Naive thymus-derived CD4-positive, alpha-beta T cell (primary cell): ENCODE results near the gene PRDM16. TPM values are rescaled to one million over a fixed set of nuclear protein-coding genes. Genes with fewer than 3 reads are reported as not detected.

Experiments used
- ATAC-seq: fragments of 150-1000 bp; cut with Tn5 transposase; 2 replicates; pipeline ENCODE4 v1.10.0; 2021; ENCODE audit warnings: mild to moderate bottlenecking, moderate library complexity
- CTCF ChIA-PET: fragments of 350-600 bp; sonication (Branson Sonifier 250); formaldehyde crosslinking; loops from one replicate; lab custom pipeline; 2021; ENCODE audit warnings: antibody characterized with exemption; lab: Charles Lee
- POLR2A ChIA-PET: fragments of 350-600 bp; sonication (Branson Sonifier 250); formaldehyde crosslinking; loops from one replicate; lab custom pipeline; 2021; ENCODE audit warnings: antibody characterized with exemption, inconsistent platforms; lab: Charles Lee
- DNase-seq, 9 donors: peaks; one replicate each; pipeline versions ENCODE4 v3.0.0 to v3.0.0-alpha.2; 2020 to 2022; ENCODE audit warnings: mixed read lengths in 1 of 9
- H3K27ac ChIP-seq: one replicate; pipeline ENCODE4 v1.7.0; 2013; ENCODE audit warnings: mild to moderate bottlenecking, low read depth, low read length, moderate library complexity
- H3K27me3 ChIP-seq, 2 donors: one replicate each; pipeline ENCODE4 v1.7.0; 2013; ENCODE audit warnings: low read length in 2 of 2, mild to moderate bottlenecking in 2 of 2, moderate library complexity in 2 of 2; ENCODE audit not compliant: control insufficient read depth in 2 of 2, insufficient read depth in 2 of 2
- H3K36me3 ChIP-seq, 3 experiments: 1 replicate in 2 of 3; 2 replicates in 1 of 3; pipeline ENCODE4 v1.7.0; 2013; ENCODE audit warnings: low read length in 3 of 3, mild to moderate bottlenecking in 3 of 3, moderate library complexity in 1 of 3; ENCODE audit not compliant: insufficient read depth in 3 of 3, control insufficient read depth in 2 of 3
- H3K4me1 ChIP-seq, 2 donors: one replicate each; pipeline ENCODE4 v1.7.0; 2013; ENCODE audit warnings: low read length in 2 of 2, mild to moderate bottlenecking in 2 of 2, moderate library complexity in 1 of 2; ENCODE audit not compliant: control insufficient read depth in 2 of 2, insufficient read depth in 2 of 2
- H3K4me3 ChIP-seq: 2 replicates; pipeline ENCODE4 v1.7.0; 2013; ENCODE audit warnings: mild to moderate bottlenecking, low read length
- H3K9me3 ChIP-seq, 3 experiments: 1 replicate in 2 of 3; 2 replicates in 1 of 3; pipeline ENCODE4 v1.7.0; 2013; ENCODE audit warnings: low read length in 3 of 3; ENCODE audit not compliant: control insufficient read depth in 2 of 3
- H3K27ac Mint-ChIP-seq, 9 donors: one replicate each; pipeline ENCODE4 v1.8.0; 2020 to 2022; ENCODE audit warnings: mixed read lengths in 9 of 9, mild to moderate bottlenecking in 8 of 9, moderate library complexity in 5 of 9, inconsistent platforms in 2 of 9
- H3K27me3 Mint-ChIP-seq, 5 donors: one replicate each; pipeline ENCODE4 v1.8.0; 2021 to 2022; ENCODE audit warnings: mixed read lengths in 5 of 5, mild to moderate bottlenecking in 1 of 5
- H3K36me3 Mint-ChIP-seq, 5 donors: one replicate each; pipeline ENCODE4 v1.8.0; 2020 to 2022; ENCODE audit warnings: mixed read lengths in 5 of 5, mild to moderate bottlenecking in 3 of 5, inconsistent platforms in 1 of 5
- H3K4me1 Mint-ChIP-seq, 7 donors: one replicate each; pipeline ENCODE4 v1.8.0; 2020 to 2022; ENCODE audit warnings: mixed read lengths in 7 of 7, mild to moderate bottlenecking in 3 of 7, inconsistent platforms in 1 of 7
- H3K4me3 Mint-ChIP-seq, 10 donors: one replicate each; pipeline ENCODE4 v1.8.0; 2020 to 2022; ENCODE audit warnings: mild to moderate bottlenecking in 10 of 10, mixed read lengths in 10 of 10, moderate library complexity in 6 of 10, inconsistent platforms in 2 of 10
- H3K9me3 Mint-ChIP-seq, 11 donors: one replicate each; pipeline ENCODE4 v1.8.0; 2020 to 2022; ENCODE audit warnings: mixed read lengths in 11 of 11, mild to moderate bottlenecking in 4 of 11, inconsistent platforms in 1 of 11, moderate library complexity in 1 of 11
- intact Hi-C, 2 donors: fragments of 100-400 bp; cut with micrococcal nuclease; formaldehyde crosslinking; loops; one replicate each; pipeline ENCODE4 v1.15.1; 2023
- polyA plus RNA-seq, 2 donors: library from polyadenylated mRNA; unstranded; fragments of 300-500 nt; fragmentation: Illumina TruSeq; gene quantifications; one replicate each; pipeline ENCODE4 v1.2.3, GENCODE V29; 2021
- total RNA-seq, 6 experiments: library from RNA in 5 of 6; stranded (reverse) in 5 of 6; gene quantifications; 1 replicate in 5 of 6; 2 replicates in 1 of 6; pipeline ENCODE4 v1.2.3 and lab custom pipeline; 2021 to 2026

Gene PRDM16
- total and polyA plus RNA-seq, 7 experiments from 2014 or later: 0.05 to 0.61 (median 0.36) TPM; not detected in 2

- H3K9me3 Mint-ChIP-seq: no peaks in the 10 kb centered on the region
- H3K27me3 Mint-ChIP-seq: peaks cover 0 to 4% (median 0%) of the 10 kb centered on the region in 5 donors
- H3K4me1 Mint-ChIP-seq: no peaks in the 10 kb centered on the region
- no peak overlapping the region for H3K4me3 ChIP-seq
- no peak for ATAC-seq
- no peaks in the 10 kb centered on the region for H3K36me3 Mint-ChIP-seq
- ChIA-PET CTCF (no interaction called here), POLR2A (no interaction called here)
- H3K27me3 ChIP-seq: no peaks in the 10 kb centered on the region
- no peak overlapping the region for H3K4me3 Mint-ChIP-seq
- no peak overlapping the region for H3K27ac Mint-ChIP-seq
- no peaks in the 10 kb centered on the region for H3K9me3 ChIP-seq
- no peak overlapping the region for H3K27ac ChIP-seq
- H3K36me3 ChIP-seq: no peaks in the 10 kb centered on the region
- intact Hi-C loops: no loop called here
- H3K4me1 ChIP-seq: no peaks in the 10 kb centered on the region
- DNase-seq: no peak
Observed at GRCh38 chr1:3234956-3235355, 166.0 kb downstream of the PRDM16 start.

GRCh38 chr1:3235496-3235895 is 166.5 kb downstream of the PRDM16 start:
- ChIA-PET POLR2A (no interaction called here), CTCF (no interaction called here)
- no peak overlapping the region for H3K4me3 Mint-ChIP-seq
- no peaks in the 10 kb centered on the region for H3K36me3 ChIP-seq
- no peak overlapping the region for H3K27ac ChIP-seq
- no peaks in the 10 kb centered on the region for H3K36me3 Mint-ChIP-seq
- no peaks in the 10 kb centered on the region for H3K4me1 Mint-ChIP-seq
- DNase-seq: no peak
- intact Hi-C loops: no loop called here
- H3K4me1 ChIP-seq: no peaks in the 10 kb centered on the region
- no peak for ATAC-seq
- H3K27ac Mint-ChIP-seq: no peak overlapping the region
- H3K27me3 ChIP-seq: no peaks in the 10 kb centered on the region
- peaks cover 0 to 4% (median 0%) of the 10 kb centered on the region in 5 donors for H3K27me3 Mint-ChIP-seq
- no peak overlapping the region for H3K4me3 ChIP-seq
- no peaks in the 10 kb centered on the region for H3K9me3 Mint-ChIP-seq
- H3K9me3 ChIP-seq: no peaks in the 10 kb centered on the region

GRCh38 chr1:3236361-3236760 is 167.4 kb downstream of the PRDM16 start:
- CTCF ChIA-PET: no interaction called here
- no peaks in the 10 kb centered on the region for H3K4me1 Mint-ChIP-seq
- Histone ChIP-seq H3K27me3 (no peaks in the 10 kb centered on the region), H3K27ac (no peak overlapping the region), H3K36me3 (no peaks in the 10 kb centered on the region), H3K4me1 (no peaks in the 10 kb centered on the region), H3K9me3 (no peaks in the 10 kb centered on the region), H3K4me3 (no peak overlapping the region)
- H3K27me3 Mint-ChIP-seq: peaks cover 0 to 4% (median 0%) of the 10 kb centered on the region in 5 donors
- POLR2A ChIA-PET: no interaction called here
- H3K4me3 Mint-ChIP-seq: no peak overlapping the region
- intact Hi-C loops: no loop called here
- H3K27ac Mint-ChIP-seq: no peak overlapping the region
- DNase-seq (no peak), ATAC-seq (no peak)
- H3K36me3 Mint-ChIP-seq: no peaks in the 10 kb centered on the region
- H3K9me3 Mint-ChIP-seq: no peaks in the 10 kb centered on the region

- H3K9me3 ChIP-seq: no peaks in the 10 kb centered on the region
- Mint-ChIP-seq H3K9me3 (no peaks in the 10 kb centered on the region), H3K4me3 (no peak overlapping the region), H3K36me3 (no peaks in the 10 kb centered on the region), H3K27me3 (peaks cover 0 to 4% (median 0%) of the 10 kb centered on the region in 5 donors), H3K4me1 (no peaks in the 10 kb centered on the region), H3K27ac (no peak overlapping the region)
- POLR2A ChIA-PET: no interaction called here
- H3K27ac ChIP-seq: no peak overlapping the region
- intact Hi-C loops: no loop called here
- CTCF ChIA-PET: no interaction called here
- no peaks in the 10 kb centered on the region for H3K27me3 ChIP-seq
- no peak for ATAC-seq
- no peaks in the 10 kb centered on the region for H3K4me1 ChIP-seq
- no peak overlapping the region for H3K4me3 ChIP-seq
- H3K36me3 ChIP-seq: no peaks in the 10 kb centered on the region
- no peak for DNase-seq
Observed at GRCh38 chr1:3236955-3237354, 168.0 kb downstream of the PRDM16 start.

- H3K9me3 Mint-ChIP-seq: no peaks in the 10 kb centered on the region
- H3K36me3 Mint-ChIP-seq: no peaks in the 10 kb centered on the region
- H3K4me3 Mint-ChIP-seq: no peak overlapping the region
- ChIA-PET CTCF (no interaction called here), POLR2A (no interaction called here)
- no peak overlapping the region for H3K27ac Mint-ChIP-seq
- DNase-seq: no peak
- intact Hi-C loops: no loop called here
- H3K27ac ChIP-seq: no peak overlapping the region
- H3K9me3 ChIP-seq: no peaks in the 10 kb centered on the region
- H3K36me3 ChIP-seq: no peaks in the 10 kb centered on the region
- no peak overlapping the region for H3K4me3 ChIP-seq
- H3K27me3 ChIP-seq: no peaks in the 10 kb centered on the region
- ATAC-seq: no peak
- H3K27me3 Mint-ChIP-seq: peaks cover 0 to 3% (median 0%) of the 10 kb centered on the region in 5 donors
- H3K4me1 ChIP-seq: no peaks in the 10 kb centered on the region
- no peaks in the 10 kb centered on the region for H3K4me1 Mint-ChIP-seq
Observed at GRCh38 chr1:3237570-3237969, 168.6 kb downstream of the PRDM16 start.

- POLR2A ChIA-PET: no interaction called here
- no peak overlapping the region for H3K27ac ChIP-seq
- no peak for DNase-seq
- CTCF ChIA-PET: no interaction called here
- H3K4me3 Mint-ChIP-seq: no peak overlapping the region
- H3K4me3 ChIP-seq: no peak overlapping the region
- H3K9me3 ChIP-seq: no peaks in the 10 kb centered on the region
- H3K27me3 Mint-ChIP-seq: no peaks in the 10 kb centered on the region
- H3K36me3 Mint-ChIP-seq: no peaks in the 10 kb centered on the region
- no peaks in the 10 kb centered on the region for H3K4me1 Mint-ChIP-seq
- ATAC-seq: no peak
- H3K9me3 Mint-ChIP-seq: no peaks in the 10 kb centered on the region
- H3K36me3 ChIP-seq: no peaks in the 10 kb centered on the region
- H3K4me1 ChIP-seq: no peaks in the 10 kb centered on the region
- intact Hi-C loops: no loop called here
- no peak overlapping the region for H3K27ac Mint-ChIP-seq
- H3K27me3 ChIP-seq: no peaks in the 10 kb centered on the region
Observed at GRCh38 chr1:3237994-3238702, 169.1 kb downstream of the PRDM16 start.

- no peaks in the 10 kb centered on the region for H3K27me3 Mint-ChIP-seq
- intact Hi-C loops: no loop called here
- Histone ChIP-seq H3K36me3 (no peaks in the 10 kb centered on the region), H3K4me3 (no peak overlapping the region), H3K27ac (no peak overlapping the region), H3K9me3 (no peaks in the 10 kb centered on the region), H3K4me1 (no peaks in the 10 kb centered on the region), H3K27me3 (no peaks in the 10 kb centered on the region)
- ChIA-PET POLR2A (no interaction called here), CTCF (no interaction called here)
- ATAC-seq (no peak), DNase-seq (no peak)
- H3K4me1 Mint-ChIP-seq: no peaks in the 10 kb centered on the region
- H3K36me3 Mint-ChIP-seq: no peaks in the 10 kb centered on the region
- H3K27ac Mint-ChIP-seq: no peak overlapping the region
- no peak overlapping the region for H3K4me3 Mint-ChIP-seq
- no peaks in the 10 kb centered on the region for H3K9me3 Mint-ChIP-seq
Observed at GRCh38 chr1:3238703-3239278, 169.8 kb downstream of the PRDM16 start.
